ENCODE measurements around the gene ZNF521. TPM values are rescaled to one million over a fixed set of nuclear protein-coding genes. Genes with fewer than 3 reads are reported as not detected.

Gene ZNF521
- total RNA-seq (2014; rRNA removed; shearing (Covaris generic); ENCODE audit: low replicate concordance), result not detected in 2 replicates

GRCh38 chr18:25351777-25352628 lies at the start of gene ZNF521:
Gene ZNF521 (minus strand): TSS chr18:25352166. CDS start chr18:25350946, 1,220 bp downstream.
- peak; percentile 69 for DNase-seq (ENCODE audit: low read depth)
- in situ Hi-C loops (cut with HindIII; ENCODE audit: low pct_unique_long_range_greater_than_20kb, low sequenced_read_pairs), result no loop called here

- DNase-seq (ENCODE audit: low read depth), result no peak
These were observed 47.6 kb upstream of the ZNF521 start for GRCh38 chr18:25399554-25399953.

GRCh38 chr18:25392192-25392591 lies 40.2 kb upstream of the ZNF521 start:
- in situ Hi-C loops (cut with HindIII; ENCODE audit: low pct_unique_long_range_greater_than_20kb, low sequenced_read_pairs), result no loop called here
- no peak for DNase-seq (ENCODE audit: low read depth)

More at GRCh38 chr18:25399554-25399953, 47.6 kb upstream of the ZNF521 start:
- in situ Hi-C loops (cut with HindIII; ENCODE audit: low pct_unique_long_range_greater_than_20kb, low sequenced_read_pairs), result no loop called here

GRCh38 chr18:25373432-25374179 lies 21.6 kb upstream of the ZNF521 start:
- no peak for DNase-seq (ENCODE audit: low read depth)
- in situ Hi-C loops (cut with HindIII; ENCODE audit: low pct_unique_long_range_greater_than_20kb, low sequenced_read_pairs), result no loop called here

- in situ Hi-C loops (cut with HindIII; ENCODE audit: low pct_unique_long_range_greater_than_20kb, low sequenced_read_pairs), result no loop called here
These were observed 18.4 kb upstream of the ZNF521 start for GRCh38 chr18:25370391-25370790.

GRCh38 chr18:25365242-25365641 lies 13.3 kb upstream of the ZNF521 start:
- no peak for DNase-seq (ENCODE audit: low read depth)
- in situ Hi-C loops (cut with HindIII; ENCODE audit: low pct_unique_long_range_greater_than_20kb, low sequenced_read_pairs), result no loop called here

More at GRCh38 chr18:25370391-25370790, 18.4 kb upstream of the ZNF521 start:
- no peak for DNase-seq (ENCODE audit: low read depth)

GRCh38 chr18:25364732-25365131 lies 12.8 kb upstream of the ZNF521 start:
- in situ Hi-C loops (cut with HindIII; ENCODE audit: low pct_unique_long_range_greater_than_20kb, low sequenced_read_pairs), result no loop called here
- DNase-seq (ENCODE audit: low read depth), result no peak

- in situ Hi-C loops (cut with HindIII; ENCODE audit: low pct_unique_long_range_greater_than_20kb, low sequenced_read_pairs), result no loop called here
- no peak for DNase-seq (ENCODE audit: low read depth)
These were observed 8.4 kb upstream of the ZNF521 start for GRCh38 chr18:25360301-25360899.

GRCh38 chr18:25353080-25353479 lies 1.1 kb upstream of the ZNF521 start:
- in situ Hi-C loops (cut with HindIII; ENCODE audit: low pct_unique_long_range_greater_than_20kb, low sequenced_read_pairs), result no loop called here
- no peak for DNase-seq (ENCODE audit: low read depth)

- in situ Hi-C loops (cut with HindIII; ENCODE audit: low pct_unique_long_range_greater_than_20kb, low sequenced_read_pairs), result no loop called here
These were observed 651 bp upstream of the ZNF521 start for GRCh38 chr18:25352629-25353005.

GRCh38 chr18:25351280-25351775 lies 638 bp downstream of the ZNF521 start:
- in situ Hi-C loops (cut with HindIII; ENCODE audit: low pct_unique_long_range_greater_than_20kb, low sequenced_read_pairs), result no loop called here
- no peak for DNase-seq (ENCODE audit: low read depth)

More at GRCh38 chr18:25352629-25353005, 651 bp upstream of the ZNF521 start:
- DNase-seq (ENCODE audit: low read depth), result no peak

- in situ Hi-C loops (cut with HindIII; ENCODE audit: low pct_unique_long_range_greater_than_20kb, low sequenced_read_pairs), result no loop called here
- DNase-seq (ENCODE audit: low read depth), result peak; percentile 6
These were observed 1.3 kb downstream of the ZNF521 start for GRCh38 chr18:25350489-25351251.

GRCh38 chr18:25349926-25350487 lies 2.0 kb downstream of the ZNF521 start:
- no peak for DNase-seq (ENCODE audit: low read depth)
- in situ Hi-C loops (cut with HindIII; ENCODE audit: low pct_unique_long_range_greater_than_20kb, low sequenced_read_pairs), result no loop called here

GRCh38 chr18:25349131-25349925 lies 2.6 kb downstream of the ZNF521 start:
- in situ Hi-C loops (cut with HindIII; ENCODE audit: low pct_unique_long_range_greater_than_20kb, low sequenced_read_pairs), result no loop called here
- DNase-seq (ENCODE audit: low read depth), result no peak

- in situ Hi-C loops (cut with HindIII; ENCODE audit: low pct_unique_long_range_greater_than_20kb, low sequenced_read_pairs), result no loop called here
- no peak for DNase-seq (ENCODE audit: low read depth)
These were observed 3.4 kb downstream of the ZNF521 start for GRCh38 chr18:25348386-25349130.

GRCh38 chr18:25346561-25346960 lies 5.4 kb downstream of the ZNF521 start:
- no peak for DNase-seq (ENCODE audit: low read depth)
- in situ Hi-C loops (cut with HindIII; ENCODE audit: low pct_unique_long_range_greater_than_20kb, low sequenced_read_pairs), result no loop called here

All from Caki2 (cell line).